ENCODE measurements around the gene ZBTB1. TPM values are rescaled to one million over a fixed set of nuclear protein-coding genes. Genes with fewer than 3 reads are reported as not detected.

ZBTB1 gene
- total and polyA plus RNA-seq, 4 donors = 13.4 to 65.5 (median 25.0) TPM

GRCh38 chr14:64465191-64465822, 39.3 kb upstream of the ZBTB1 start, which contains the start of gene AKAP5:
TSS of gene AKAP5 (plus strand) at chr14:64465499. CDS start at chr14:64468395, 2,896 bp downstream.
- no peaks in the 10 kb centered on the region for H3K9me3 ChIP-seq (ENCODE audit: control insufficient read depth in 4 of 4, insufficient read depth in 3 of 4, low read length in 3 of 4)
- peaks cover 0 to 36% (median 1%) of the 10 kb centered on the region in 5 donors for H3K4me1 ChIP-seq (ENCODE audit: control insufficient read depth in 5 of 5, insufficient read depth in 5 of 5, low read length in 5 of 5)
- H3K36me3 ChIP-seq (ENCODE audit: control insufficient read depth in 4 of 4, insufficient read depth in 4 of 4, low read length in 4 of 4) = peaks cover 0 to 6% (median 0%) of the 10 kb centered on the region in 4 donors
- ATAC-seq (ENCODE audit: insufficient read depth, low FRiP score) (peak; percentile 90), DNase-seq (peak; percentile 71 to 83 (median 80))
- no peak for TF ChIP-seq CTCF (IDR thresholded peaks at IDR 0.05; ENCODE audit: control extremely low read depth, extremely low read depth)
- no peaks in the 10 kb centered on the region for H3K27me3 ChIP-seq (ENCODE audit: control insufficient read depth in 3 of 3, insufficient read depth in 3 of 3, low read length in 2 of 3)
- 0 to 1% methylated on average over 59 to 74 of the region's 74 CpGs for WGBS, 2 donors
- peak within 1 kb of the TSS in 1 of 2 donors; percentile 4 for H3K27ac ChIP-seq (ENCODE audit: low read depth in 1 of 2, low read length in 1 of 2)
- H3K4me3 ChIP-seq = peak within 1 kb of the TSS; percentile 71
- peak within 1 kb of the TSS in 1 of 2 donors; percentile 30 for H3K9ac ChIP-seq (ENCODE audit: insufficient read depth in 1 of 2, low read length in 2 of 2)

GRCh38 chr14:64465831-64466554, 38.6 kb upstream of the ZBTB1 start:
- no peak for TF ChIP-seq CTCF (IDR thresholded peaks at IDR 0.05; ENCODE audit: control extremely low read depth, extremely low read depth)
- H3K27me3 ChIP-seq (ENCODE audit: control insufficient read depth in 3 of 3, insufficient read depth in 3 of 3, low read length in 2 of 3) = no peaks in the 10 kb centered on the region
- no peak overlapping the region for H3K27ac ChIP-seq (ENCODE audit: low read depth in 1 of 2, low read length in 1 of 2)
- H3K9ac ChIP-seq (ENCODE audit: insufficient read depth in 1 of 2, low read length in 2 of 2) = no peak overlapping the region
- ATAC-seq (ENCODE audit: insufficient read depth, low FRiP score) = no peak
- DNase-seq = peak; percentile 50 to 70 (median 62)
- no peaks in the 10 kb centered on the region for H3K9me3 ChIP-seq (ENCODE audit: control insufficient read depth in 4 of 4, insufficient read depth in 3 of 4, low read length in 3 of 4)
- peaks cover 0 to 6% (median 0%) of the 10 kb centered on the region in 4 donors for H3K36me3 ChIP-seq (ENCODE audit: control insufficient read depth in 4 of 4, insufficient read depth in 4 of 4, low read length in 4 of 4)
- peak overlapping the region; percentile 71 for H3K4me3 ChIP-seq
- peaks cover 0 to 36% (median 1%) of the 10 kb centered on the region in 5 donors for H3K4me1 ChIP-seq (ENCODE audit: control insufficient read depth in 5 of 5, insufficient read depth in 5 of 5, low read length in 5 of 5)
- WGBS, 2 donors = 7 to 8% methylated on average over 15 of the region's 15 CpGs

GRCh38 chr14:64467101-64467500, 37.5 kb upstream of the ZBTB1 start:
- H3K9me3 ChIP-seq (ENCODE audit: control insufficient read depth in 4 of 4, insufficient read depth in 3 of 4, low read length in 3 of 4) = no peaks in the 10 kb centered on the region
- 50 to 67% methylated on average over 3 of the region's 3 CpGs for WGBS, 2 donors
- peaks cover 0 to 6% (median 0%) of the 10 kb centered on the region in 4 donors for H3K36me3 ChIP-seq (ENCODE audit: control insufficient read depth in 4 of 4, insufficient read depth in 4 of 4, low read length in 4 of 4)
- DNase-seq (no peak), ATAC-seq (ENCODE audit: insufficient read depth, low FRiP score) (no peak)
- H3K27me3 ChIP-seq (ENCODE audit: control insufficient read depth in 3 of 3, insufficient read depth in 3 of 3, low read length in 2 of 3) = no peaks in the 10 kb centered on the region
- no peak overlapping the region for H3K27ac ChIP-seq (ENCODE audit: low read depth in 1 of 2, low read length in 1 of 2)
- H3K4me1 ChIP-seq (ENCODE audit: control insufficient read depth in 5 of 5, insufficient read depth in 5 of 5, low read length in 5 of 5) = peaks cover 0 to 36% (median 1%) of the 10 kb centered on the region in 5 donors
- no peak overlapping the region for H3K9ac ChIP-seq (ENCODE audit: insufficient read depth in 1 of 2, low read length in 2 of 2)
- TF ChIP-seq CTCF (IDR thresholded peaks at IDR 0.05; ENCODE audit: control extremely low read depth, extremely low read depth) = no peak
- no peak overlapping the region for H3K4me3 ChIP-seq
